Measurements from ENCODE around the gene TMCC1. TPM values are rescaled to one million over a fixed set of nuclear protein-coding genes. Genes with fewer than 3 reads are reported as not detected.

Gene TMCC1
- total and polyA plus RNA-seq, 2 donors (not counting 3 experiments of a cell fraction or from before 2014, with no cell fraction given) = 17.4 to 38.4 TPM

- FAIRE-seq (no peak), DNase-seq (ENCODE audit: low read depth, low spot score) (peak; percentile 52)
- Histone ChIP-seq H3K9me1 (replicated peaks; ENCODE audit: control insufficient read depth, extremely low read depth, insufficient read depth, low read length) (no peaks in the 10 kb centered on the region), H3K4me2 (ENCODE audit: insufficient read depth, low read length) (no peak overlapping the region), H3K9me3 (replicated peaks; ENCODE audit: control insufficient read depth, insufficient read depth, low read length) (no peaks in the 10 kb centered on the region), H3K4me3 (replicated peaks in 1 of 3; ENCODE audit: insufficient read depth in 1 of 3, low read depth in 1 of 3, low read length in 3 of 3) (no peak overlapping the region), H3K9ac (replicated peaks; ENCODE audit: extremely low read depth, insufficient read depth, low read length) (peak overlapping the region; percentile 27), H3K36me3 (ENCODE audit: control insufficient read depth in 2 of 2, extremely low read depth in 1 of 2, insufficient read depth in 2 of 2, low read length in 2 of 2) (no peaks in the 10 kb centered on the region), H3K79me2 (ENCODE audit: control insufficient read depth, insufficient read depth, low read length) (no peaks in the 10 kb centered on the region), H4K20me1 (replicated peaks; ENCODE audit: control insufficient read depth, extremely low read depth, insufficient read depth, low read length) (no peaks in the 10 kb centered on the region), H2AFZ (ENCODE audit: low read depth, low read length) (no peak overlapping the region), H3K27ac (ENCODE audit: insufficient read depth, low read depth, low read length) (peak overlapping the region; percentile 96), H3K4me1 (ENCODE audit: control insufficient read depth, extremely low read depth, insufficient read depth, low read length) (peaks cover 70% of the 10 kb centered on the region), H3K27me3 (ENCODE audit: control insufficient read depth in 2 of 2, insufficient read depth in 2 of 2, low read length in 2 of 2) (no peaks in the 10 kb centered on the region)
- ChIA-PET POLR2A (interaction anchor here (0.7 to 1.0 kb wide), 2 partner anchors 15 to 29 kb away, joined by 3 to 5 read pairs; no protein-coding TSS in a partner anchor), CTCF (interaction anchor here (1.0 to 4.4 kb wide), 8 partner anchors 13 to 242 kb away, joined by 3 to 57 read pairs (median 7); partner anchors contain the start of gene PLXND1)
- intact Hi-C loops (cut with micrococcal nuclease) = loop anchor here (10.0 kb wide), 2 partner anchors 240 to 470 kb away; no protein-coding TSS in a partner anchor
- TF ChIP-seq POLR2AphosphoS5 (IDR thresholded peaks at IDR 0.05; ENCODE audit: insufficient read depth, low read depth, low read length) (no peak), CTCF (IDR thresholded peaks at IDR 0.05; ENCODE audit: extremely low read depth in 1 of 2, insufficient read depth in 1 of 2, low read depth in 1 of 2, low read length in 2 of 2) (peak; percentile 20 to 51)
- TSS peak; percentile 48 for BruUV-seq (replicated peaks)
- dilution Hi-C loops (cut with MboI; ENCODE audit: extremely low pct_ligation_motif_present, low sequenced_read_pairs) = no loop called here
These were observed 268.2 kb downstream of the TMCC1 start for GRCh38 chr3:129625072-129625874.
